A549 (cell line): ENCODE data around the gene BANK1. TPM values are rescaled to one million over a fixed set of nuclear protein-coding genes. Genes with fewer than 3 reads are reported as not detected.
A peak's percentile ranks its signal among the peaks of the same experiment; 100 is the strongest.

Experiments used
- ATAC-seq, 2 experiments: fragments of 200-7000 bp in 1 of 2; fragments of >200 bp in 1 of 2; cut with Nextera tagmentation in 1 of 2; cut with Tn5 transposase in 1 of 2; 3 replicates each; pipeline versions ENCODE4 v1.8.0 to v1.9.1; 2018 to 2020; ENCODE audit warnings: mild to moderate bottlenecking in 1 of 2, moderate library complexity in 1 of 2
- CTCF ChIA-PET: fragments of 300-600 bp; sonication (Branson Sonifier 250); formaldehyde crosslinking; extraction: SDS; loops from one replicate; lab custom pipeline; 2021; ENCODE audit warnings: antibody characterized with exemption, inconsistent platforms; lab: Yijun Ruan, JAX
- POLR2A ChIA-PET: fragments of 350-600 bp; formaldehyde crosslinking; extraction: SDS; loops from one replicate; lab custom pipeline; 2021; ENCODE audit warnings: antibody characterized with exemption, inconsistent platforms; lab: Yijun Ruan, JAX
- DNase-seq, 2 experiments: peaks; one replicate each; pipeline versions ENCODE4 v3.0.0 to v3.0.0-alpha.2; 2011 to 2016; ENCODE audit warnings: low read depth in 1 of 2, low spot score in 1 of 2
- FAIRE-seq: peaks from 2 replicates; lab custom pipeline; 2011; peaks lifted over from hg19 to GRCh38; lab: Jason Lieb, UNC
- H3K27ac ChIP-seq, 2 experiments: fragments of >200 bp; sonication (Bioruptor Twin); formaldehyde crosslinking; 3 replicates each; pipeline ENCODE4 v1.5.1; 2016 to 2017
- H3K4me1 ChIP-seq: fragments of >200 bp; sonication (Bioruptor Twin); formaldehyde crosslinking; 3 replicates; pipeline ENCODE4 v1.6.1; 2016
- H3K4me2 ChIP-seq: fragments of >200 bp; sonication (Bioruptor Twin); formaldehyde crosslinking; 3 replicates; pipeline ENCODE4 v1.6.1; 2016
- H3K4me3 ChIP-seq: fragments of >200 bp; sonication (Bioruptor Twin); formaldehyde crosslinking; 3 replicates; pipeline ENCODE4 v1.5.1; 2016
- H3K9me3 ChIP-seq: fragments of >200 bp; sonication (Bioruptor Twin); formaldehyde crosslinking; 3 replicates; pipeline ENCODE4 v1.6.1; 2016
- ATOH8 ChIP-seq: fragments of 250-450 bp; sonication (Bioruptor Pico); IDR thresholded peaks from 2 replicates; pipeline ENCODE4 v1.5.0; 2020; ENCODE audit warnings: low read depth, mild to moderate bottlenecking, moderate library complexity
- CHD2 ChIP-seq: fragments of 150-350 bp; IDR thresholded peaks from 2 replicates; pipeline ENCODE4 v1.6.1; 2014; ENCODE audit warnings: low read length; ENCODE audit not compliant: partially characterized antibody
- ELK1 ChIP-seq: fragments of 150-350 bp; IDR thresholded peaks from 2 replicates; pipeline ENCODE4 v1.6.1; 2014; ENCODE audit warnings: low read depth, mild to moderate bottlenecking, low read length
- EP300 ChIP-seq, 2 experiments: fragments of >200 bp; sonication (Bioruptor Twin); formaldehyde crosslinking; IDR thresholded peaks; 2 replicates in 1 of 2; 3 replicates in 1 of 2; pipeline ENCODE4 v1.6.1; 2016 to 2017
- ESRRA ChIP-seq: fragments of 150-350 bp; IDR thresholded peaks from 2 replicates; pipeline ENCODE4 v1.6.1; 2014; ENCODE audit warnings: mild to moderate bottlenecking, low read length, borderline replicate concordance
- FOXS1 ChIP-seq: fragments of 250-450 bp; sonication (Bioruptor Pico); IDR thresholded peaks from 2 replicates; pipeline ENCODE4 v1.5.0; 2020; ENCODE audit warnings: mild to moderate bottlenecking, moderate library complexity
- GATA3 ChIP-seq: IDR thresholded peaks from 2 replicates; pipeline ENCODE4 v1.6.1; 2012; ENCODE audit warnings: borderline replicate concordance
- HDAC2 ChIP-seq: fragments of 200-600 bp; sonication (generic); IDR thresholded peaks from 2 replicates; pipeline ENCODE4 v1.6.1; 2016
- HEYL ChIP-seq: fragments of 250-450 bp; sonication (Bioruptor Pico); IDR thresholded peaks from 2 replicates; pipeline ENCODE4 v1.8.0; 2021; ENCODE audit warnings: mild to moderate bottlenecking, moderate library complexity
- HMGXB4 ChIP-seq: fragments of 250-450 bp; sonication (Bioruptor Pico); IDR thresholded peaks from 2 replicates; pipeline ENCODE4 v1.5.0; 2021; ENCODE audit warnings: mild to moderate bottlenecking, moderate library complexity, borderline replicate concordance
- HOXA7 ChIP-seq: fragments of 250-450 bp; sonication (Bioruptor Pico); IDR thresholded peaks from 2 replicates; pipeline ENCODE4 v1.5.0; 2020; ENCODE audit warnings: mild to moderate bottlenecking, moderate library complexity
- HOXB13 ChIP-seq: fragments of 250-450 bp; sonication (Bioruptor Pico); IDR thresholded peaks from 2 replicates; pipeline ENCODE4 v1.5.0; 2020; ENCODE audit warnings: low read depth, mild to moderate bottlenecking, moderate library complexity
- JUNB ChIP-seq: fragments of >200 bp; sonication (Bioruptor Twin); formaldehyde crosslinking; IDR thresholded peaks from 2 replicates; pipeline ENCODE4 v1.6.1; 2016
- KDM1A ChIP-seq: fragments of 200-600 bp; sonication (generic); IDR thresholded peaks from 2 replicates; pipeline ENCODE4 v1.6.1; 2016; ENCODE audit warnings: low read depth, mild to moderate bottlenecking
- PBX3 ChIP-seq: IDR thresholded peaks from 2 replicates; pipeline ENCODE4 v1.6.1; 2012
- POLR2AphosphoS2 ChIP-seq: conservative IDR thresholded peaks from 2 replicates; pipeline ENCODE4 v1.6.1; 2012; ENCODE audit warnings: low read length, improper control_type of control experiment, inconsistent platforms
- RAD21 ChIP-seq, 2 experiments: fragments of >200 bp in 1 of 2; sonication (Bioruptor Twin) in 1 of 2; formaldehyde crosslinking in 1 of 2; IDR thresholded peaks in 1 of 2; conservative IDR thresholded peaks in 1 of 2; 2 replicates in 1 of 2; 3 replicates in 1 of 2; pipeline ENCODE4 v1.6.1; 2012 to 2018; ENCODE audit warnings: inconsistent platforms in 1 of 2
- RCOR1 ChIP-seq: fragments of 150-350 bp; IDR thresholded peaks from 2 replicates; pipeline ENCODE4 v1.6.1; 2014; ENCODE audit warnings: antibody characterized with exemption, low read length, low read depth
- RFX5 ChIP-seq: fragments of 450-650 bp; IDR thresholded peaks from 2 replicates; pipeline ENCODE4 v1.7.1; 2014; ENCODE audit warnings: antibody characterized with exemption, mild to moderate bottlenecking, moderate library complexity
- RNF2 ChIP-seq: fragments of 200-600 bp; sonication (generic); IDR thresholded peaks from 2 replicates; pipeline ENCODE4 v1.6.1; 2016; ENCODE audit warnings: low read depth, mild to moderate bottlenecking, antibody characterized with exemption, moderate library complexity, borderline replicate concordance
- TP53 ChIP-seq: fragments of 250-450 bp; sonication (Bioruptor Pico); IDR thresholded peaks from 2 replicates; pipeline ENCODE4 v1.5.0; 2021; ENCODE audit warnings: mild to moderate bottlenecking, moderate library complexity
- ZFP36 ChIP-seq: fragments of 450-650 bp; IDR thresholded peaks from 2 replicates; pipeline ENCODE4 v1.6.1; 2014; ENCODE audit warnings: borderline replicate concordance; ENCODE audit not compliant: partially characterized antibody
- ZNF302 ChIP-seq: fragments of 250-450 bp; sonication (Bioruptor Pico); IDR thresholded peaks from 2 replicates; pipeline ENCODE4 v1.9.0; 2021; ENCODE audit warnings: inconsistent platforms, mild to moderate bottlenecking, moderate library complexity
- WGBS: methylation state at CpG from one replicate; pipeline ENCODE4 v1.1.6; 2017; ENCODE audit errors: missing lambda C conversion rate; 5-methylcytosine and 5-hydroxymethylcytosine counted together
- polyA plus RNA-seq, 4 experiments: library from polyadenylated mRNA; depleted of rRNA in 3 of 4; stranded (reverse); fragments of >200 nt; fragmentation: RNase III in 1 of 4; extraction: RNeasy Plus Mini Kit Qiagen cat#74134 plus additional on column Dnase treatment in 1 of 4; gene quantifications; 2 replicates in 3 of 4; 3 replicates in 1 of 4; pipeline ENCODE4 v1.2.3, GENCODE V29; 2011 to 2017
- TF ChIP-seq, protein P1 (sequence below): fragments of >200 bp; sonication (Bioruptor Twin); formaldehyde crosslinking; IDR thresholded peaks from 3 replicates; pipeline ENCODE4 v1.6.1; 2016

BANK1 gene
- polyA plus RNA-seq, 2 of the 4 experiments (the other 2 are of a cell fraction): 2.8 to 6.1 TPM

DNA sequence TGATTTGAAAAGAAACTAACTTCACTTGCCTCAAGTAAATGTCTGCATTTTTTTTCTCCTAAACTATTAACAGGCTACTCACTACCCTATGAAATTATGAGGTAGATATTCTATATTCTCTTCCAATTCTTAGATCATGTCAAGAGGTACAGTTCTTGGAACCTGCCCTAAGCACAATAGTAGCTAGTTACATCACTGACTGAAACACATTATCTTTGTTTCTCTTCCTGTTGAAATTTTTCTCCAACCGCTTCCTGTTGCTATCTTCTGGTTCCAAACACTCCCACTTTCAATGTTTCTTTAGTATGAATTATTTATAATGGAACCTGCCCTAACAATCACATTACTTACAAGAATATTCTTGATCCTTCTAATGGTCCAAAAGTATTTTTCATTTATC is 5.0 kb upstream of the BANK1 start:
- DNase-seq (no peak), ATAC-seq (no peak), FAIRE-seq (no peak)
- TF ChIP-seq EP300 (IDR thresholded peaks at IDR 0.05) (no peak), ESRRA (no peak), TP53 (CRISPR knock-in tag) (no peak)
- Histone ChIP-seq H3K4me3 (no peak overlapping the region), H3K9me3 (no peaks in the 10 kb centered on the region), H3K4me2 (no peak overlapping the region), H3K27ac (no peak overlapping the region), H3K4me1 (peaks cover 8% of the 10 kb centered on the region; the same call in 2 of the 3 replicates)
- POLR2A ChIA-PET: no interaction called here
- CTCF ChIA-PET: no interaction called here
- 90% methylated on average over 1 of the region's 1 CpG for WGBS

DNA sequence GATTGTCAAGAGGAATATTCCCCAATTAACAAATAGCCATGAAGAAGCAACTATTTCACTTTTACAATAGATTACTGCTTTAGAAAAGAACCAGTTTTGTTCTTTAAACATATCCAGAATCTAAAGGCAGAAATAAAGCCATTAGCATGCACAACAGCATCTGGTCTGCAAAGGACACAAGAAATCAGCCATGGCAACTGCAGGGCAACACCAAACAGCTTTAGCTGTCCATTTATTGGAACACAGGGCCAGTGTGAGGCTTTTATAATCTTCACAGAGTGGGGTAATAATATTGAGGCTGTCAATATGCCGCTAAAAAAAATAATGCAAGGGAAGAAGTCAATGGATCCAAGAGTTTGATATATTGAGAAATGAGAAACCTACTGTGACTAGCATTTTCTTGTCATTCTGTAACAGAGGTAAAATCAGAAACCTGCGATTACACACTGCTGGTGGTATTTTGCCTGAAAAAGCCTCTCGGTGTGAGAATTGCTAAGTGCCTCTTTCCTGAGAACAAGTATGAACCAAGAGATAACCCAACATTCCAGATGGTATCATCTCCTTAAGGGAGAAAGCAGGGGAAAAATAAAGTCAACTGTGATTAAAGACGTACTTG is 2.7 kb upstream of the BANK1 start:
- H3K4me1 ChIP-seq: peaks cover 23% of the 10 kb centered on the region
- H3K9me3 ChIP-seq: no peaks in the 10 kb centered on the region
- H3K27ac ChIP-seq: no peak overlapping the region
- H3K4me2 ChIP-seq: no peak overlapping the region
- CTCF ChIA-PET: no interaction called here
- DNase-seq (no peak), ATAC-seq (no peak)
- POLR2A ChIA-PET: no interaction called here
- H3K4me3 ChIP-seq: no peak overlapping the region
- no peak for TF ChIP-seq POLR2AphosphoS2
- no peak for TF ChIP-seq JUNB
- no peak for TF ChIP-seq ZNF302 (CRISPR knock-in tag)
- TF ChIP-seq, all 56 proteins: peak for 0
- WGBS: 92% methylated on average over 4 of the region's 4 CpGs
- no peak for FAIRE-seq

GRCh38 chr4:101791182-101791558 is 640 bp downstream of the BANK1 start:
- CTCF ChIA-PET: no interaction called here
- Histone ChIP-seq H3K4me1 (peaks cover 23% of the 10 kb centered on the region), H3K9me3 (no peaks in the 10 kb centered on the region), H3K4me2 (peak overlapping the region; percentile 79), H3K4me3 (peak overlapping the region; percentile 46), H3K27ac (peak overlapping the region; percentile 86 to 96)
- ATAC-seq: peak; percentile 55 to 63; a peak in 5 of 6 replicates
- DNase-seq: peak; percentile 15 to 25
- FAIRE-seq: no peak
- whole genome bisulfite sequencing: 12% methylated on average over 10 of the region's 12 CpGs
- POLR2A ChIA-PET: no interaction called here
- TF ChIP-seq HEYL (CRISPR knock-in tag): no peak
- no peak for TF ChIP-seq HOXB13 (CRISPR knock-in tag)
- TF ChIP-seq GATA3: no peak
- TF ChIP-seq POLR2AphosphoS2: no peak
- no peak for TF ChIP-seq KDM1A
- no peak for TF ChIP-seq RAD21 (conservative IDR thresholded peaks at IDR 0.05 in 1 of 2, IDR thresholded peaks at IDR 0.05 in 1 of 2)
- TF ChIP-seq TP53 (CRISPR knock-in tag): no peak
- TF ChIP-seq HDAC2: no peak
- TF ChIP-seq ZFP36: no peak
- TF ChIP-seq HMGXB4: no peak
- TF ChIP-seq RNF2: no peak
- no peak for TF ChIP-seq CHD2
- TF ChIP-seq ATOH8 (CRISPR knock-in tag): no peak

DNA sequence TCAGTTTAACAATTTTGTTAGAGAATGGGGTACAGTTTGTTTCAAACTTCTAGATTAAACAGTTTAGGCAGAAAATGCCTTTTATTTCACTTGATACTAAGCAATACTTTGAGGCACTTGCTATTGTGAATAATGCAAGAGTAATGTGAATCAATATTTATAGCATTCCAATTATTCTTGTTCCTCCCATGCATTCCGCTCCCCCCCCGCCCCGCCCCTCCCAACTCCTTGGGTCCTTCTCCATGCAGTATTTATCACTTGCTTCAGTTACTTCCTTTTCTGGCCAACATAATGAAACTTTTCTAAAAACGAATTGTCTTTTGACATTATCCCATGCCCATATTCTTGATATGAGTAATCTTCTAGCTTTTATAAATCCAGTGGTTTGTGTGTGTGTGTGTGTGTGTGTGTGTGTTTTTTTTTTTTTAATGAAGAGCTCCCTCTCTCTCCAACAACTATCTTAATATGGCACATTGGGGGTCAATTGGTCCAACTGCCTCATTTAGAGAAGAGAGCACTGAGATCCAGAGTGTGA is 1.6 kb downstream of the BANK1 start:
- WGBS: 23% methylated on average over 2 of the region's 4 CpGs
- peak overlapping the region in 1 of 2 experiments; percentile 21; a peak in 1 of 6 replicates for H3K27ac ChIP-seq
- H3K4me3 ChIP-seq: no peak overlapping the region
- peaks cover 23% of the 10 kb centered on the region for H3K4me1 ChIP-seq
- DNase-seq (peak in 1 of 2 experiments; percentile 5), ATAC-seq (no peak), FAIRE-seq (no peak)
- CTCF ChIA-PET: no interaction called here
- POLR2A ChIA-PET: no interaction called here
- H3K4me2 ChIP-seq: peak overlapping the region; percentile 79
- TF ChIP-seq RFX5 (no peak), FOXS1 (CRISPR knock-in tag) (no peak), ELK1 (no peak), PBX3 (no peak), HOXA7 (CRISPR knock-in tag) (no peak), RCOR1 (no peak), CHD2 (no peak), HEYL (CRISPR knock-in tag) (no peak)
- TF ChIP-seq, protein P1, sequence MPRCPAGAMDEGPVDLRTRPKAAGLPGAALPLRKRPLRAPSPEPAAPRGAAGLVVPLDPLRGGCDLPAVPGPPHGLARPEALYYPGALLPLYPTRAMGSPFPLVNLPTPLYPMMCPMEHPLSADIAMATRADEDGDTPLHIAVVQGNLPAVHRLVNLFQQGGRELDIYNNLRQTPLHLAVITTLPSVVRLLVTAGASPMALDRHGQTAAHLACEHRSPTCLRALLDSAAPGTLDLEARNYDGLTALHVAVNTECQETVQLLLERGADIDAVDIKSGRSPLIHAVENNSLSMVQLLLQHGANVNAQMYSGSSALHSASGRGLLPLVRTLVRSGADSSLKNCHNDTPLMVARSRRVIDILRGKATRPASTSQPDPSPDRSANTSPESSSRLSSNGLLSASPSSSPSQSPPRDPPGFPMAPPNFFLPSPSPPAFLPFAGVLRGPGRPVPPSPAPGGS: no peak
- no peaks in the 10 kb centered on the region for H3K9me3 ChIP-seq
